Keratinocyte (primary cell): ENCODE results near the gene CASP9. TPM values are rescaled to one million over a fixed set of nuclear protein-coding genes. Genes with fewer than 3 reads are reported as not detected.

ENCODE experiments used
- DNase-seq: peaks from one replicate; pipeline ENCODE4 v3.0.0-alpha.2; 2011; ENCODE audit warnings: low read depth, missing footprints, low spot score
- FAIRE-seq: peaks from 2 replicates; lab custom pipeline; 2011; peaks lifted over from hg19 to GRCh38; lab: Jason Lieb, UNC
- H2AFZ ChIP-seq: 2 replicates; pipeline ENCODE4 v1.6.0; 2012; ENCODE audit warnings: low read length, control low read depth, inconsistent platforms; ENCODE audit not compliant: control insufficient read depth
- H3K27ac ChIP-seq: 2 replicates; pipeline ENCODE4 v1.5.1; 2011; ENCODE audit warnings: low read length; ENCODE audit not compliant: control insufficient read depth, insufficient read depth
- H3K27me3 ChIP-seq: 3 replicates; pipeline ENCODE4 v1.6.0; 2011; ENCODE audit warnings: low read length; ENCODE audit not compliant: control insufficient read depth, insufficient read depth; ENCODE audit errors: extremely low read depth
- H3K36me3 ChIP-seq, 2 experiments: 2 replicates in 1 of 2; 3 replicates in 1 of 2; pipeline ENCODE4 v1.5.1; 2011; ENCODE audit warnings: low read length in 2 of 2, mild to moderate bottlenecking in 1 of 2; ENCODE audit not compliant: control insufficient read depth in 2 of 2, insufficient read depth in 2 of 2; ENCODE audit errors: extremely low read depth in 1 of 2
- H3K4me1 ChIP-seq: 3 replicates; pipeline ENCODE4 v1.5.1; 2011; ENCODE audit warnings: low read length; ENCODE audit not compliant: control insufficient read depth, insufficient read depth; ENCODE audit errors: extremely low read depth
- H3K4me2 ChIP-seq: 3 replicates; pipeline ENCODE4 v1.6.0; 2011; ENCODE audit warnings: low read depth, low read length; ENCODE audit not compliant: control insufficient read depth, insufficient read depth; ENCODE audit errors: extremely low read depth
- H3K4me3 ChIP-seq, 3 experiments: fragments of 200-600 bp in 1 of 3; sonication (generic) in 1 of 3; 2 replicates in 2 of 3; 3 replicates in 1 of 3; pipeline ENCODE4 v1.5.1; 2011 to 2016; ENCODE audit warnings: low read length in 3 of 3, mild to moderate bottlenecking in 3 of 3, control low read depth in 2 of 3, inconsistent platforms in 1 of 3, low read depth in 1 of 3, mixed read lengths in 1 of 3, mixed run types in 1 of 3, moderate library complexity in 1 of 3; ENCODE audit not compliant: control insufficient read depth in 2 of 3, insufficient read depth in 2 of 3; ENCODE audit errors: extremely low read depth in 1 of 3
- H3K79me2 ChIP-seq: 2 replicates; pipeline ENCODE4 v1.6.0; 2012; ENCODE audit warnings: low read length; ENCODE audit not compliant: control insufficient read depth, insufficient read depth
- H3K9ac ChIP-seq: 3 replicates; pipeline ENCODE4 v1.6.0; 2011; ENCODE audit warnings: low read length; ENCODE audit not compliant: control insufficient read depth, insufficient read depth; ENCODE audit errors: extremely low read depth
- H3K9me1 ChIP-seq: 3 replicates; pipeline ENCODE4 v1.6.0; 2011; ENCODE audit warnings: low read length; ENCODE audit not compliant: control insufficient read depth, insufficient read depth; ENCODE audit errors: extremely low read depth
- H3K9me3 ChIP-seq: 2 replicates; pipeline ENCODE4 v1.5.1; 2012; ENCODE audit warnings: low read depth, low read length; ENCODE audit not compliant: control insufficient read depth
- H4K20me1 ChIP-seq: 3 replicates; pipeline ENCODE4 v1.6.0; 2011; ENCODE audit warnings: low read length; ENCODE audit not compliant: control insufficient read depth, insufficient read depth; ENCODE audit errors: extremely low read depth
- EZH2 ChIP-seq: IDR thresholded peaks from one replicate; pipeline ENCODE4 v1.6.1; 2012; ENCODE audit warnings: inconsistent platforms, mild to moderate bottlenecking, low read length, moderate library complexity
- dilution Hi-C: fragments of 300-500 bp; cut with MboI; formaldehyde crosslinking; loops from one replicate; pipeline ENCODE4 v1.7.0; 2020; ENCODE audit warnings: low sequenced_read_pairs; ENCODE audit not compliant: extremely low pct_ligation_motif_present
- polyA plus RNA-seq, 5 experiments: library from polyadenylated mRNA; depleted of rRNA in 3 of 5; stranded (reverse) in 3 of 5; stranded (forward) in 1 of 5; unstranded in 1 of 5; fragments of >200 nt; gene quantifications; 1 replicate in 1 of 5; 2 replicates in 3 of 5; 3 replicates in 1 of 5; pipeline versions ENCODE4 v1.2.1 to v1.2.3, GENCODE V29; 2011 to 2012; ENCODE audit warnings: missing spikeins in 2 of 5, low read depth in 1 of 5, low replicate concordance in 1 of 5
- TF ChIP-seq, protein P1 (sequence below), 3 experiments: IDR thresholded peaks in 1 of 3; conservative IDR thresholded peaks in 1 of 3; optimal IDR thresholded peaks in 1 of 3; 2 replicates in 2 of 3; 3 replicates in 1 of 3; pipeline versions ENCODE3 to v1.5.1; 2011; ENCODE audit warnings: low read length in 3 of 3, mild to moderate bottlenecking in 3 of 3, moderate library complexity in 2 of 3, control low read depth in 1 of 3, inconsistent platforms in 1 of 3; ENCODE audit not compliant: insufficient read depth in 2 of 3; ENCODE audit errors: extremely low read depth in 1 of 3

The CASP9 gene
- polyA plus RNA-seq, 1 donor (not counting 4 experiments of a cell fraction or from before 2014, with no cell fraction given): 4.4 TPM

DNA sequence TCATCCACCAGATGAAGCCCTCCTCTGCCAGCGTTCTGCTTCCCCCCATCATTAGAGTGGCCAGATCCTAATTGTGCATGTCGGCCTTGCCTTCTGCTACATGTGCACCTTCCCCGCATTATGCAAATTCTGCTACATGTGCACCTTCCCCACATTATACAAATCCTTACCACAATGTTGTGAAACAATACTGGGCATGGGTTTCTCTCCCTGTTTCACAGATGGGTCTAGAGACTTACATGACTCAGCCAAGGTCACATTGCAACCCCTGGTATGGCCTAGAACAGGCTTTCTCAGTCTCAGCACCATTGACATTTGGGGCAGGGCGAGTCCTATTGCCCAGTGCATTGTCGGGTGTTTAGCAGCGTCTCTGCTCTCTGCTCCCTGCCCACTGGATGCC lies 68.5 kb downstream of the CASP9 start:
- no peak for FAIRE-seq
- H3K36me3 ChIP-seq: no peaks in the 10 kb centered on the region
- no peaks in the 10 kb centered on the region for H3K27me3 ChIP-seq
- no peaks in the 10 kb centered on the region for H3K9me1 ChIP-seq
- H3K9me3 ChIP-seq: no peaks in the 10 kb centered on the region
- no peak overlapping the region for H3K27ac ChIP-seq
- dilution Hi-C loops: no loop called here
- no peak overlapping the region for H3K9ac ChIP-seq
- TF ChIP-seq, protein P1, sequence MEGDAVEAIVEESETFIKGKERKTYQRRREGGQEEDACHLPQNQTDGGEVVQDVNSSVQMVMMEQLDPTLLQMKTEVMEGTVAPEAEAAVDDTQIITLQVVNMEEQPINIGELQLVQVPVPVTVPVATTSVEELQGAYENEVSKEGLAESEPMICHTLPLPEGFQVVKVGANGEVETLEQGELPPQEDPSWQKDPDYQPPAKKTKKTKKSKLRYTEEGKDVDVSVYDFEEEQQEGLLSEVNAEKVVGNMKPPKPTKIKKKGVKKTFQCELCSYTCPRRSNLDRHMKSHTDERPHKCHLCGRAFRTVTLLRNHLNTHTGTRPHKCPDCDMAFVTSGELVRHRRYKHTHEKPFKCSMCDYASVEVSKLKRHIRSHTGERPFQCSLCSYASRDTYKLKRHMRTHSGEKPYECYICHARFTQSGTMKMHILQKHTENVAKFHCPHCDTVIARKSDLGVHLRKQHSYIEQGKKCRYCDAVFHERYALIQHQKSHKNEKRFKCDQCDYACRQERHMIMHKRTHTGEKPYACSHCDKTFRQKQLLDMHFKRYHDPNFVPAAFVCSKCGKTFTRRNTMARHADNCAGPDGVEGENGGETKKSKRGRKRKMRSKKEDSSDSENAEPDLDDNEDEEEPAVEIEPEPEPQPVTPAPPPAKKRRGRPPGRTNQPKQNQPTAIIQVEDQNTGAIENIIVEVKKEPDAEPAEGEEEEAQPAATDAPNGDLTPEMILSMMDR (optimal IDR thresholded peaks at IDR 0.05 in 1 of 3, IDR thresholded peaks at IDR 0.05 in 1 of 3, conservative IDR thresholded peaks at IDR 0.05 in 1 of 3; ENCODE audit: extremely low read depth in 1 of 3, insufficient read depth in 2 of 3, low read length in 3 of 3): no peak
- TF ChIP-seq EZH2: no peak
- no peaks in the 10 kb centered on the region for H4K20me1 ChIP-seq
- no peak overlapping the region for H2AFZ ChIP-seq
- no peaks in the 10 kb centered on the region for H3K4me1 ChIP-seq
- H3K4me2 ChIP-seq: no peak overlapping the region
- H3K79me2 ChIP-seq: no peaks in the 10 kb centered on the region
- DNase-seq: no peak
- no peak overlapping the region for H3K4me3 ChIP-seq

DNA sequence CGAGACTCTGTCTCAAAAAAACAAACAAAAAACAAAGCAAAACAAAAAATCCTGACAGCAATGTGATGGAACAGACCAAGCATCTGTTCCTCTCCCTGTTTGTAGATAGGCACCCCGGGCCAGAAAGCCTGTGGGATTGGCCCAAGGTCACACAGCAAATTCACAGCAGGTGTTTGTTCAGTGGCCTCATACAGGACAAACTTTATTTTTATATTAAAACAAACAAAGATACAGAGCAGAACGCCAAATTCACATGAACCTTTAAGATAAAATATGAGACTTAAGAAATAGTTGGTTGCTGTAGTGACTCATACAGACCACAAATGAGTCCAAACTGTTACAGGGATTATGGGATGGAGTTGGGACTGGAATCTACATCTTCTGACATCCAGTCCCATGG lies 69.8 kb downstream of the CASP9 start:
- no peak overlapping the region for H3K27ac ChIP-seq
- no peak overlapping the region for H2AFZ ChIP-seq
- no peaks in the 10 kb centered on the region for H4K20me1 ChIP-seq
- H3K36me3 ChIP-seq: no peaks in the 10 kb centered on the region
- no peaks in the 10 kb centered on the region for H3K9me3 ChIP-seq
- no peaks in the 10 kb centered on the region for H3K4me1 ChIP-seq
- no peak overlapping the region for H3K9ac ChIP-seq
- H3K27me3 ChIP-seq: no peaks in the 10 kb centered on the region
- H3K4me2 ChIP-seq: no peak overlapping the region
- no peak for FAIRE-seq
- DNase-seq: no peak
- no peaks in the 10 kb centered on the region for H3K79me2 ChIP-seq
- dilution Hi-C loops: no loop called here
- H3K4me3 ChIP-seq: no peak overlapping the region
- no peaks in the 10 kb centered on the region for H3K9me1 ChIP-seq
- no peak for TF ChIP-seq EZH2
- TF ChIP-seq, protein P1 (optimal IDR thresholded peaks at IDR 0.05 in 1 of 3, IDR thresholded peaks at IDR 0.05 in 1 of 3, conservative IDR thresholded peaks at IDR 0.05 in 1 of 3; ENCODE audit: extremely low read depth in 1 of 3, insufficient read depth in 2 of 3, low read length in 3 of 3): no peak
